ENCODE measurements around the gene TRAF1.

Gene TRAF1

GRCh38 chr9:120891245-120891883 lies 35.2 kb downstream of the TRAF1 start:
- Histone ChIP-seq H3K4me3 (ENCODE audit: low read depth in 1 of 5, low read length in 5 of 5) (no peak overlapping the region), H3K9me3 (ENCODE audit: control insufficient read depth in 5 of 5, low read length in 5 of 5) (no peaks in the 10 kb centered on the region), H3K36me3 (ENCODE audit: control insufficient read depth in 5 of 5, insufficient read depth in 5 of 5, low read length in 5 of 5) (no peaks in the 10 kb centered on the region), H3K27ac (ENCODE audit: low read depth, low read length) (no peak overlapping the region), H3K4me1 (ENCODE audit: control insufficient read depth in 5 of 5, insufficient read depth in 5 of 5, low read length in 5 of 5) (peaks cover 0 to 12% (median 11%) of the 10 kb centered on the region in 5 donors), H3K9ac (ENCODE audit: low read length in 5 of 5) (no peak overlapping the region), H3K27me3 (ENCODE audit: control insufficient read depth in 5 of 5, insufficient read depth in 4 of 5, low read length in 5 of 5) (no peaks in the 10 kb centered on the region)

GRCh38 chr9:120890320-120891244 lies 36.0 kb downstream of the TRAF1 start:
- H3K36me3 ChIP-seq (ENCODE audit: control insufficient read depth in 5 of 5, insufficient read depth in 5 of 5, low read length in 5 of 5), result no peaks in the 10 kb centered on the region

GRCh38 chr9:120889606-120890271 lies 36.9 kb downstream of the TRAF1 start:
- peaks cover 0 to 16% (median 14%) of the 10 kb centered on the region in 5 donors for H3K4me1 ChIP-seq (ENCODE audit: control insufficient read depth in 5 of 5, insufficient read depth in 5 of 5, low read length in 5 of 5)
- H3K9me3 ChIP-seq (ENCODE audit: control insufficient read depth in 5 of 5, low read length in 5 of 5), result no peaks in the 10 kb centered on the region
- H3K9ac ChIP-seq (ENCODE audit: low read length in 5 of 5), result no peak overlapping the region
- no peak overlapping the region for H3K4me3 ChIP-seq (ENCODE audit: low read depth in 1 of 5, low read length in 5 of 5)
- H3K27me3 ChIP-seq (ENCODE audit: control insufficient read depth in 5 of 5, insufficient read depth in 4 of 5, low read length in 5 of 5), result no peaks in the 10 kb centered on the region
- H3K36me3 ChIP-seq (ENCODE audit: control insufficient read depth in 5 of 5, insufficient read depth in 5 of 5, low read length in 5 of 5), result no peaks in the 10 kb centered on the region
- no peak overlapping the region for H3K27ac ChIP-seq (ENCODE audit: low read depth, low read length)

More at GRCh38 chr9:120890320-120891244, 36.0 kb downstream of the TRAF1 start:
- Histone ChIP-seq H3K4me3 (ENCODE audit: low read depth in 1 of 5, low read length in 5 of 5) (no peak overlapping the region), H3K4me1 (ENCODE audit: control insufficient read depth in 5 of 5, insufficient read depth in 5 of 5, low read length in 5 of 5) (peaks cover 0 to 19% (median 17%) of the 10 kb centered on the region in 5 donors), H3K27ac (ENCODE audit: low read depth, low read length) (no peak overlapping the region), H3K9ac (ENCODE audit: low read length in 5 of 5) (no peak overlapping the region), H3K9me3 (ENCODE audit: control insufficient read depth in 5 of 5, low read length in 5 of 5) (no peaks in the 10 kb centered on the region), H3K27me3 (ENCODE audit: control insufficient read depth in 5 of 5, insufficient read depth in 4 of 5, low read length in 5 of 5) (no peaks in the 10 kb centered on the region)

GRCh38 chr9:120888626-120889025 lies 38.0 kb downstream of the TRAF1 start:
- H3K9ac ChIP-seq (ENCODE audit: low read length in 5 of 5), result no peak overlapping the region
- peaks cover 0 to 11% (median 8%) of the 10 kb centered on the region in 5 donors for H3K4me1 ChIP-seq (ENCODE audit: control insufficient read depth in 5 of 5, insufficient read depth in 5 of 5, low read length in 5 of 5)
- no peaks in the 10 kb centered on the region for H3K36me3 ChIP-seq (ENCODE audit: control insufficient read depth in 5 of 5, insufficient read depth in 5 of 5, low read length in 5 of 5)
- H3K9me3 ChIP-seq (ENCODE audit: control insufficient read depth in 5 of 5, low read length in 5 of 5), result no peaks in the 10 kb centered on the region
- H3K27me3 ChIP-seq (ENCODE audit: control insufficient read depth in 5 of 5, insufficient read depth in 4 of 5, low read length in 5 of 5), result no peaks in the 10 kb centered on the region
- no peak overlapping the region for H3K27ac ChIP-seq (ENCODE audit: low read depth, low read length)
- H3K4me3 ChIP-seq (ENCODE audit: low read depth in 1 of 5, low read length in 5 of 5), result no peak overlapping the region

GRCh38 chr9:120886490-120886967 lies 40.1 kb downstream of the TRAF1 start:
- no peaks in the 10 kb centered on the region for H3K9me3 ChIP-seq (ENCODE audit: control insufficient read depth in 5 of 5, low read length in 5 of 5)
- H3K4me3 ChIP-seq (ENCODE audit: low read depth in 1 of 5, low read length in 5 of 5), result no peak overlapping the region
- no peak overlapping the region for H3K27ac ChIP-seq (ENCODE audit: low read depth, low read length)
- H3K4me1 ChIP-seq (ENCODE audit: control insufficient read depth in 5 of 5, insufficient read depth in 5 of 5, low read length in 5 of 5), result peaks cover 0 to 11% (median 8%) of the 10 kb centered on the region in 5 donors
- no peak overlapping the region for H3K9ac ChIP-seq (ENCODE audit: low read length in 5 of 5)
- no peaks in the 10 kb centered on the region for H3K36me3 ChIP-seq (ENCODE audit: control insufficient read depth in 5 of 5, insufficient read depth in 5 of 5, low read length in 5 of 5)
- H3K27me3 ChIP-seq (ENCODE audit: control insufficient read depth in 5 of 5, insufficient read depth in 4 of 5, low read length in 5 of 5), result peaks cover 0 to 1% (median 0%) of the 10 kb centered on the region in 5 donors

GRCh38 chr9:120885958-120886357 lies 40.6 kb downstream of the TRAF1 start:
- Histone ChIP-seq H3K36me3 (ENCODE audit: control insufficient read depth in 5 of 5, insufficient read depth in 5 of 5, low read length in 5 of 5) (no peaks in the 10 kb centered on the region), H3K27ac (ENCODE audit: low read depth, low read length) (no peak overlapping the region), H3K9ac (ENCODE audit: low read length in 5 of 5) (no peak overlapping the region), H3K4me3 (ENCODE audit: low read depth in 1 of 5, low read length in 5 of 5) (no peak overlapping the region), H3K4me1 (ENCODE audit: control insufficient read depth in 5 of 5, insufficient read depth in 5 of 5, low read length in 5 of 5) (peaks cover 0 to 11% (median 8%) of the 10 kb centered on the region in 5 donors), H3K9me3 (ENCODE audit: control insufficient read depth in 5 of 5, low read length in 5 of 5) (no peaks in the 10 kb centered on the region), H3K27me3 (ENCODE audit: control insufficient read depth in 5 of 5, insufficient read depth in 4 of 5, low read length in 5 of 5) (peaks cover 0 to 3% (median 0%) of the 10 kb centered on the region in 5 donors)

- peaks cover 0 to 11% (median 8%) of the 10 kb centered on the region in 5 donors for H3K4me1 ChIP-seq (ENCODE audit: control insufficient read depth in 5 of 5, insufficient read depth in 5 of 5, low read length in 5 of 5)
- no peaks in the 10 kb centered on the region for H3K36me3 ChIP-seq (ENCODE audit: control insufficient read depth in 5 of 5, insufficient read depth in 5 of 5, low read length in 5 of 5)
- H3K27ac ChIP-seq (ENCODE audit: low read depth, low read length), result no peak overlapping the region
- H3K9ac ChIP-seq (ENCODE audit: low read length in 5 of 5), result no peak overlapping the region
- H3K4me3 ChIP-seq (ENCODE audit: low read depth in 1 of 5, low read length in 5 of 5), result no peak overlapping the region
- no peaks in the 10 kb centered on the region for H3K9me3 ChIP-seq (ENCODE audit: control insufficient read depth in 5 of 5, low read length in 5 of 5)
- peaks cover 0 to 3% (median 0%) of the 10 kb centered on the region in 5 donors for H3K27me3 ChIP-seq (ENCODE audit: control insufficient read depth in 5 of 5, insufficient read depth in 4 of 5, low read length in 5 of 5)
These were observed 41.1 kb downstream of the TRAF1 start for GRCh38 chr9:120885457-120885856.

- no peak overlapping the region for H3K4me3 ChIP-seq (ENCODE audit: low read depth in 1 of 5, low read length in 5 of 5)
- peaks cover 0 to 3% (median 2%) of the 10 kb centered on the region in 5 donors for H3K27me3 ChIP-seq (ENCODE audit: control insufficient read depth in 5 of 5, insufficient read depth in 4 of 5, low read length in 5 of 5)
- H3K4me1 ChIP-seq (ENCODE audit: control insufficient read depth in 5 of 5, insufficient read depth in 5 of 5, low read length in 5 of 5), result peaks cover 0 to 11% (median 8%) of the 10 kb centered on the region in 5 donors
- H3K36me3 ChIP-seq (ENCODE audit: control insufficient read depth in 5 of 5, insufficient read depth in 5 of 5, low read length in 5 of 5), result no peaks in the 10 kb centered on the region
- no peak overlapping the region for H3K27ac ChIP-seq (ENCODE audit: low read depth, low read length)
- H3K9me3 ChIP-seq (ENCODE audit: control insufficient read depth in 5 of 5, low read length in 5 of 5), result no peaks in the 10 kb centered on the region
- no peak overlapping the region for H3K9ac ChIP-seq (ENCODE audit: low read length in 5 of 5)
These were observed 43.0 kb downstream of the TRAF1 start for GRCh38 chr9:120883608-120883996.

- Histone ChIP-seq H3K36me3 (ENCODE audit: control insufficient read depth in 5 of 5, insufficient read depth in 5 of 5, low read length in 5 of 5) (no peaks in the 10 kb centered on the region), H3K4me1 (ENCODE audit: control insufficient read depth in 5 of 5, insufficient read depth in 5 of 5, low read length in 5 of 5) (peaks cover 0 to 11% (median 10%) of the 10 kb centered on the region in 5 donors), H3K9ac (ENCODE audit: low read length in 5 of 5) (no peak overlapping the region), H3K4me3 (ENCODE audit: low read depth in 1 of 5, low read length in 5 of 5) (no peak overlapping the region), H3K27me3 (ENCODE audit: control insufficient read depth in 5 of 5, insufficient read depth in 4 of 5, low read length in 5 of 5) (peaks cover 0 to 5% (median 3%) of the 10 kb centered on the region in 5 donors), H3K9me3 (ENCODE audit: control insufficient read depth in 5 of 5, low read length in 5 of 5) (no peaks in the 10 kb centered on the region), H3K27ac (ENCODE audit: low read depth, low read length) (no peak overlapping the region)
These were observed 43.5 kb downstream of the TRAF1 start for GRCh38 chr9:120882935-120883607.
